Measurements from ENCODE around the gene COL15A1. TPM values are rescaled to one million over a fixed set of nuclear protein-coding genes. Genes with fewer than 3 reads are reported as not detected.

The COL15A1 gene
- total RNA-seq, 1 experiment from 2014 or later, result 0.10 TPM

- DNase-seq (ENCODE audit: low read depth, low spot score) (no peak), ATAC-seq (no peak)
- no peaks in the 10 kb centered on the region for H3K4me1 ChIP-seq (ENCODE audit: control insufficient read depth, insufficient read depth, low read length)
- in situ Hi-C loops (cut with HindIII; ENCODE audit: low pct_unique_long_range_greater_than_20kb, low sequenced_read_pairs) (no loop called here), intact Hi-C loops (cut with micrococcal nuclease; ENCODE audit: unreplicated experiment) (no loop called here)
- H3K36me3 ChIP-seq (ENCODE audit: control insufficient read depth, insufficient read depth, low read length), result no peaks in the 10 kb centered on the region
- CTCF ChIA-PET, result no interaction called here
- H3K27ac ChIP-seq (ENCODE audit: low read length), result no peak overlapping the region
- BruUV-seq (replicated peaks), result no TSS peak
- H3K4me3 ChIP-seq (ENCODE audit: low read depth in 2 of 2, low read length in 2 of 2), result no peak overlapping the region
- H3K27me3 ChIP-seq (ENCODE audit: control insufficient read depth, insufficient read depth, low read length), result no peaks in the 10 kb centered on the region; the same call in 1 of the 2 replicates
- TF ChIP-seq SIN3A (IDR thresholded peaks at IDR 0.05; ENCODE audit: borderline replicate concordance, insufficient read depth, low read depth, low read length), result no peak
- no peak for TF ChIP-seq TCF7L2 (IDR thresholded peaks at IDR 0.05; ENCODE audit: low read depth, low read length)
- no peak for TF ChIP-seq CTCF (IDR thresholded peaks at IDR 0.05)
- TF ChIP-seq POLR2AphosphoS5 (IDR thresholded peaks at IDR 0.05; ENCODE audit: low read depth, low read length), result no peak
- TF ChIP-seq REST (IDR thresholded peaks at IDR 0.05; ENCODE audit: insufficient read depth in 1 of 2, low read depth in 2 of 2, low read length in 1 of 2), result no peak
- POLR2A ChIA-PET, result no interaction called here
- no peaks in the 10 kb centered on the region for H3K9me3 ChIP-seq (ENCODE audit: control insufficient read depth, insufficient read depth, low read depth, low read length)
Observed at GRCh38 chr9:98983295-98984268, 39.9 kb downstream of the COL15A1 start.

GRCh38 chr9:98985596-98985995 is 41.9 kb downstream of the COL15A1 start:
- TF ChIP-seq REST (IDR thresholded peaks at IDR 0.05; ENCODE audit: insufficient read depth in 1 of 2, low read depth in 2 of 2, low read length in 1 of 2) (no peak), TCF7L2 (IDR thresholded peaks at IDR 0.05; ENCODE audit: low read depth, low read length) (no peak), POLR2AphosphoS5 (IDR thresholded peaks at IDR 0.05; ENCODE audit: low read depth, low read length) (no peak), SIN3A (IDR thresholded peaks at IDR 0.05; ENCODE audit: borderline replicate concordance, insufficient read depth, low read depth, low read length) (no peak), CTCF (IDR thresholded peaks at IDR 0.05) (no peak)
- Histone ChIP-seq H3K27me3 (ENCODE audit: control insufficient read depth, insufficient read depth, low read length) (no peaks in the 10 kb centered on the region), H3K4me1 (ENCODE audit: control insufficient read depth, insufficient read depth, low read length) (no peaks in the 10 kb centered on the region), H3K36me3 (ENCODE audit: control insufficient read depth, insufficient read depth, low read length) (no peaks in the 10 kb centered on the region), H3K27ac (ENCODE audit: low read length) (no peak overlapping the region), H3K9me3 (ENCODE audit: control insufficient read depth, insufficient read depth, low read depth, low read length) (no peaks in the 10 kb centered on the region), H3K4me3 (ENCODE audit: low read depth in 2 of 2, low read length in 2 of 2) (no peak overlapping the region)
- intact Hi-C loops (cut with micrococcal nuclease; ENCODE audit: unreplicated experiment) (no loop called here), in situ Hi-C loops (cut with HindIII; ENCODE audit: low pct_unique_long_range_greater_than_20kb, low sequenced_read_pairs) (no loop called here)
- CTCF ChIA-PET, result no interaction called here
- POLR2A ChIA-PET, result no interaction called here
- no peak for DNase-seq (ENCODE audit: low read depth, low spot score)
- no peak for ATAC-seq
- BruUV-seq (replicated peaks), result no TSS peak

Data from Panc1 (cell line).